Parathyroid adenoma (tissue), 2 donors: ENCODE measurements around the gene CNTNAP2.

Experiments
- H2AFZ ChIP-seq: fragments of 300-600 bp; sonication (generic); one replicate; pipeline ENCODE4 v1.7.0; 2017; ENCODE audit warnings: antibody characterized with exemption, mild to moderate bottlenecking
- H3K27ac ChIP-seq: fragments of 300-600 bp; sonication (generic); one replicate; pipeline ENCODE4 v1.7.0; 2017
- H3K27me3 ChIP-seq: fragments of 300-600 bp; sonication (generic); one replicate; pipeline ENCODE4 v1.7.0; 2017; ENCODE audit warnings: low read length; ENCODE audit not compliant: control insufficient read depth, insufficient read depth
- H3K36me3 ChIP-seq: fragments of 300-600 bp; sonication (generic); one replicate; pipeline ENCODE4 v1.7.0; 2017; ENCODE audit warnings: low read length; ENCODE audit not compliant: control insufficient read depth, insufficient read depth
- H3K4me1 ChIP-seq: fragments of 300-600 bp; sonication (generic); one replicate; pipeline ENCODE4 v1.7.0; 2017; ENCODE audit warnings: control low read depth
- H3K4me2 ChIP-seq: fragments of 300-600 bp; sonication (generic); one replicate; pipeline ENCODE4 v1.7.0; 2017; ENCODE audit warnings: low read length
- H3K4me3 ChIP-seq: fragments of 300-600 bp; sonication (generic); one replicate; pipeline ENCODE4 v1.7.0; 2017; ENCODE audit warnings: low read depth, low read length
- H3K79me2 ChIP-seq: fragments of 300-600 bp; sonication (generic); one replicate; pipeline ENCODE4 v1.7.0; 2017; ENCODE audit warnings: control low read depth
- H3K9ac ChIP-seq: fragments of 300-600 bp; sonication (generic); one replicate; pipeline ENCODE4 v1.7.0; 2017; ENCODE audit warnings: mild to moderate bottlenecking
- H3K9me3 ChIP-seq: fragments of 300-600 bp; sonication (generic); one replicate; pipeline ENCODE4 v1.7.0; 2017; ENCODE audit warnings: low read length; ENCODE audit not compliant: control insufficient read depth
- CTCF ChIP-seq: fragments of 300-600 bp; sonication (generic); IDR thresholded peaks from one replicate; pipeline ENCODE4 v1.7.0; 2017; ENCODE audit warnings: antibody characterized with exemption, mild to moderate bottlenecking
- donor health status: primary hyperparathyroidism.

Gene CNTNAP2

GRCh38 chr7:148275359-148275890 is 2158.8 kb downstream of the CNTNAP2 start:
- Histone ChIP-seq H3K4me2 (no peak overlapping the region), H3K4me3 (no peak overlapping the region), H3K27ac (no peak overlapping the region), H3K4me1 (no peaks in the 10 kb centered on the region), H2AFZ (no peak overlapping the region), H3K27me3 (no peaks in the 10 kb centered on the region), H3K36me3 (no peaks in the 10 kb centered on the region), H3K79me2 (no peaks in the 10 kb centered on the region), H3K9ac (no peak overlapping the region), H3K9me3 (no peaks in the 10 kb centered on the region)
- no peak for TF ChIP-seq CTCF

GRCh38 chr7:148276314-148277041 is 2159.9 kb downstream of the CNTNAP2 start:
- no peak overlapping the region for H3K4me2 ChIP-seq
- H3K4me3 ChIP-seq = no peak overlapping the region
- no peak overlapping the region for H3K9ac ChIP-seq
- H3K27ac ChIP-seq = no peak overlapping the region
- H3K36me3 ChIP-seq = no peaks in the 10 kb centered on the region
- H2AFZ ChIP-seq = no peak overlapping the region
- no peaks in the 10 kb centered on the region for H3K9me3 ChIP-seq
- TF ChIP-seq CTCF = no peak
- H3K27me3 ChIP-seq = no peaks in the 10 kb centered on the region
- no peaks in the 10 kb centered on the region for H3K4me1 ChIP-seq
- no peaks in the 10 kb centered on the region for H3K79me2 ChIP-seq

- Histone ChIP-seq H3K9me3 (no peaks in the 10 kb centered on the region), H3K79me2 (no peaks in the 10 kb centered on the region), H3K4me2 (no peak overlapping the region), H3K27ac (no peak overlapping the region), H2AFZ (no peak overlapping the region), H3K27me3 (no peaks in the 10 kb centered on the region), H3K4me3 (no peak overlapping the region), H3K9ac (no peak overlapping the region), H3K36me3 (no peaks in the 10 kb centered on the region), H3K4me1 (no peaks in the 10 kb centered on the region)
- no peak for TF ChIP-seq CTCF
Observed at GRCh38 chr7:148277042-148277660, 2160.6 kb downstream of the CNTNAP2 start.

- H3K36me3 ChIP-seq = no peaks in the 10 kb centered on the region
- no peak overlapping the region for H3K27ac ChIP-seq
- no peaks in the 10 kb centered on the region for H3K27me3 ChIP-seq
- no peak for TF ChIP-seq CTCF
- H3K9me3 ChIP-seq = no peaks in the 10 kb centered on the region
- no peaks in the 10 kb centered on the region for H3K4me1 ChIP-seq
- no peak overlapping the region for H2AFZ ChIP-seq
- no peak overlapping the region for H3K4me3 ChIP-seq
- H3K79me2 ChIP-seq = no peaks in the 10 kb centered on the region
- no peak overlapping the region for H3K4me2 ChIP-seq
- H3K9ac ChIP-seq = no peak overlapping the region
Observed at GRCh38 chr7:148286150-148286549, 2169.5 kb downstream of the CNTNAP2 start.
